Natural killer cell (primary cell): ENCODE results near the gene HELZ. TPM values are rescaled to one million over a fixed set of nuclear protein-coding genes. Genes with fewer than 3 reads are reported as not detected.
A peak's percentile ranks its signal among the peaks of the same experiment; 100 is the strongest.

Experiments used
- ATAC-seq, 3 donors: fragments of 150-1000 bp in 2 of 3; fragments of 200-7000 bp in 1 of 3; cut with Tn5 transposase; 1 replicate in 1 of 3; 2 replicates in 2 of 3; pipeline ENCODE4 v1.10.0; 2021; ENCODE audit warnings: mild to moderate bottlenecking in 2 of 3, moderate library complexity in 2 of 3
- DNase-seq, 2 donors: peaks; one replicate each; pipeline versions ENCODE4 v3.0.0 to v3.0.0-alpha.2; 2013 to 2021; ENCODE audit warnings: mixed read lengths in 1 of 2
- H3K27ac ChIP-seq: one replicate; pipeline ENCODE4 v1.5.1; 2013; ENCODE audit warnings: mild to moderate bottlenecking, low read length
- H3K27me3 ChIP-seq: one replicate; pipeline ENCODE4 v1.6.1; 2013; ENCODE audit warnings: low read length; ENCODE audit not compliant: control insufficient read depth, insufficient read depth
- H3K36me3 ChIP-seq: one replicate; pipeline ENCODE4 v1.6.1; 2013; ENCODE audit warnings: low read length; ENCODE audit not compliant: control insufficient read depth, insufficient read depth
- H3K4me1 ChIP-seq: one replicate; pipeline ENCODE4 v1.6.1; 2013; ENCODE audit warnings: low read length; ENCODE audit not compliant: control insufficient read depth, insufficient read depth
- H3K4me3 ChIP-seq: one replicate; pipeline ENCODE4 v1.5.1; 2013; ENCODE audit warnings: low read length
- H3K9me3 ChIP-seq: one replicate; pipeline ENCODE4 v1.6.1; 2013; ENCODE audit warnings: low read length; ENCODE audit not compliant: control insufficient read depth, insufficient read depth
- H3K27ac Mint-ChIP-seq, 2 donors: one replicate each; pipeline ENCODE4 v1.8.0; 2022; ENCODE audit warnings: mild to moderate bottlenecking in 2 of 2, mixed read lengths in 2 of 2, moderate library complexity in 1 of 2
- H3K27me3 Mint-ChIP-seq, 2 donors: one replicate each; pipeline ENCODE4 v1.8.0; 2022; ENCODE audit warnings: low read depth in 2 of 2, mixed read lengths in 2 of 2
- H3K36me3 Mint-ChIP-seq: one replicate; pipeline ENCODE4 v1.8.0; 2022; ENCODE audit warnings: mixed read lengths
- H3K4me1 Mint-ChIP-seq, 2 donors: one replicate each; pipeline ENCODE4 v1.8.0; 2022; ENCODE audit warnings: mixed read lengths in 2 of 2
- H3K4me3 Mint-ChIP-seq: one replicate; pipeline ENCODE4 v1.8.0; 2022; ENCODE audit warnings: mild to moderate bottlenecking, moderate library complexity, mixed read lengths
- H3K9me3 Mint-ChIP-seq, 2 donors: one replicate each; pipeline ENCODE4 v1.8.0; 2022; ENCODE audit warnings: mixed read lengths in 2 of 2
- WGBS: methylation state at CpG from one replicate; pipeline ENCODE4 v1.1.7; 2013; ENCODE audit warnings: missing lambda C conversion rate; ENCODE audit not compliant: insufficient coverage; 5-methylcytosine and 5-hydroxymethylcytosine counted together
- intact Hi-C: fragments of 100-400 bp; cut with micrococcal nuclease; formaldehyde crosslinking; loops from one replicate; pipeline ENCODE4 v1.14.2; 2022
- total RNA-seq, 4 donors: library from RNA; stranded (reverse); fragments of 120-200 nt in 1 of 4; gene quantifications; one replicate each; pipeline versions ENCODE4 v1.2.3 to v1.2.4, GENCODE V29; 2013 to 2022
- TF ChIP-seq, protein P1 (sequence below): fragments of 200-600 bp; IDR thresholded peaks from one replicate; pipeline ENCODE4 v1.8.0; 2022; ENCODE audit warnings: antibody characterized with exemption

The HELZ gene
- total RNA-seq, 3 donors from 2014 or later (not counting 1 experiment from before 2014, with no cell fraction given) = 274 to 355 (median 292) TPM

GRCh38 chr17:67245694-67246402 lies 852 bp upstream of the HELZ start:
- ATAC-seq (peak in 1 of 3 donors; percentile 1), DNase-seq (peak; percentile 47 to 66)
- intact Hi-C loops = loop anchor here (5.0 to 10.0 kb wide), 5 partner anchors 46 to 1266 kb away; partner anchors contain the start of genes PRKAR1A and PSMD12
- H3K27me3 ChIP-seq = no peaks in the 10 kb centered on the region
- Mint-ChIP-seq H3K4me3 (peak overlapping the region; percentile 94), H3K27ac (peak overlapping the region; percentile 84 to 94), H3K36me3 (no peaks in the 10 kb centered on the region), H3K9me3 (no peaks in the 10 kb centered on the region), H3K4me1 (peaks cover 53% of the 10 kb centered on the region in 2 donors), H3K27me3 (no peaks in the 10 kb centered on the region)
- H3K27ac ChIP-seq = peak overlapping the region; percentile 90
- H3K9me3 ChIP-seq = no peaks in the 10 kb centered on the region
- TF ChIP-seq, protein P1, sequence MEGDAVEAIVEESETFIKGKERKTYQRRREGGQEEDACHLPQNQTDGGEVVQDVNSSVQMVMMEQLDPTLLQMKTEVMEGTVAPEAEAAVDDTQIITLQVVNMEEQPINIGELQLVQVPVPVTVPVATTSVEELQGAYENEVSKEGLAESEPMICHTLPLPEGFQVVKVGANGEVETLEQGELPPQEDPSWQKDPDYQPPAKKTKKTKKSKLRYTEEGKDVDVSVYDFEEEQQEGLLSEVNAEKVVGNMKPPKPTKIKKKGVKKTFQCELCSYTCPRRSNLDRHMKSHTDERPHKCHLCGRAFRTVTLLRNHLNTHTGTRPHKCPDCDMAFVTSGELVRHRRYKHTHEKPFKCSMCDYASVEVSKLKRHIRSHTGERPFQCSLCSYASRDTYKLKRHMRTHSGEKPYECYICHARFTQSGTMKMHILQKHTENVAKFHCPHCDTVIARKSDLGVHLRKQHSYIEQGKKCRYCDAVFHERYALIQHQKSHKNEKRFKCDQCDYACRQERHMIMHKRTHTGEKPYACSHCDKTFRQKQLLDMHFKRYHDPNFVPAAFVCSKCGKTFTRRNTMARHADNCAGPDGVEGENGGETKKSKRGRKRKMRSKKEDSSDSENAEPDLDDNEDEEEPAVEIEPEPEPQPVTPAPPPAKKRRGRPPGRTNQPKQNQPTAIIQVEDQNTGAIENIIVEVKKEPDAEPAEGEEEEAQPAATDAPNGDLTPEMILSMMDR = no peak
- peaks cover 4% of the 10 kb centered on the region for H3K36me3 ChIP-seq
- H3K4me1 ChIP-seq = peaks cover 42% of the 10 kb centered on the region
- under 1% methylated on average over 75 of the region's 75 CpGs for WGBS
- peak overlapping the region; percentile 95 for H3K4me3 ChIP-seq

DNA sequence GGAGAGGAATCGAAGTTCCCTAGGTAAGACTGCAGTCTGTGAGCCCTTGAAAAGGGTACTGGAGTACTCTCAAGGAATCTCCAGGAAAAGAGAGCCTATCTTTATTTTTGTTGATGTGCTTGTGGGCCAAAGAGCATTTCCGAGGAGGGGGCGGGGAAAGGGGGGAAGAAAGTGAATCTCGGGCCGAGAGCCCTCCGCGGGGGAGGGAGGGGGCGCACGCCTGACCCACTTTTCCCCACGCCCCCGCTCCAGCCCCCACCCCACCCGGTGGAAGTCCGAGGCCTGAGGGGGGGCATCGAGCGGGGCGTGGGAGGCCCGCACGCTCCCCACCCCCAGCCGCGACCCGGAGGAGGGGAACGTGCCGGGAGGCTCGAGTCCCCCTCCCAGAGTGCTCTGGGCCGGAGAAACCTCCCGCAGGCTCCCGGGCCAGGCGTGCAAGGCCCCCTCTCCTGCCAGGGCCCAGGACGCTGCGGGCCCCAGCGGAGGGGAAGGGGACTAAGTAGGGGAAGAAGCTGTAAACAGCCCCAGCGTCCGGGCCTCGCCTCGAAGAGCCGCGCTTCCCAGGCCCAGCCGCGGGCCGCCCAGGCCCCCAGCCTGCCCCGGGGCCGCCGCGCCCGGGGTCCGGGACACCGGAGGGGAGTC lies 444 bp downstream of the HELZ start:
- intact Hi-C loops = loop anchor here (5.0 to 10.0 kb wide), 5 partner anchors 48 to 1268 kb away; partner anchors contain the start of genes PRKAR1A and PSMD12
- under 1% methylated on average over 37 of the region's 47 CpGs for WGBS
- Mint-ChIP-seq H3K4me1 (peaks cover 66% of the 10 kb centered on the region in 2 donors), H3K4me3 (peak overlapping the region; percentile 96), H3K9me3 (no peaks in the 10 kb centered on the region), H3K27me3 (no peaks in the 10 kb centered on the region), H3K36me3 (peaks cover under 1% of the 10 kb centered on the region), H3K27ac (peak overlapping the region; percentile 84 to 94)
- no peaks in the 10 kb centered on the region for H3K9me3 ChIP-seq
- peak overlapping the region; percentile 82 for H3K27ac ChIP-seq
- H3K4me3 ChIP-seq = peak overlapping the region; percentile 95
- H3K27me3 ChIP-seq = no peaks in the 10 kb centered on the region
- peak in 1 of 2 donors; percentile 32 for DNase-seq
- H3K4me1 ChIP-seq = peaks cover 42% of the 10 kb centered on the region
- ATAC-seq = peak; percentile 2 to 6 (median 4)
- TF ChIP-seq, protein P1 = no peak
- peaks cover 16% of the 10 kb centered on the region for H3K36me3 ChIP-seq

DNA sequence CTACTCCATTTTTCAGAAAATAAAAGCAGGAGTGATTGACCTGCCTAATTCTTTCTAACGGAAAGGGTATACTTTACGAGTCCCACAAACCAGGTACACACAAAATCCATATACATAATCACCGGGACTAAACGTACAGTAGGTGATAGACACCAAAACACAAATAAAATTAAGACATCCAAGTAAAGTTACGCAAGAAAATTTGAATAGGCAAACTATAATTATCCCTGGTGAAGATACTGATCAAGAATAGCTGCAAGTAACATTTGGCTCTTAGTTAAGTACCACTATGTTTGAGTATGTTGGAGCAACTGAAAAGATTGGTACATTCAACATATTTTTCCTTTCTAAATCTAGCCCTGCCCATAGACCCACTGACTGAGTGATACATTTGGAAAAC lies 1.7 kb downstream of the HELZ start:
- Mint-ChIP-seq H3K27me3 (no peaks in the 10 kb centered on the region), H3K9me3 (no peaks in the 10 kb centered on the region), H3K4me3 (peak overlapping the region; percentile 96), H3K36me3 (peaks cover 10% of the 10 kb centered on the region), H3K27ac (peak overlapping the region; percentile 84 to 94), H3K4me1 (peaks cover 68 to 69% of the 10 kb centered on the region in 2 donors)
- peaks cover 27% of the 10 kb centered on the region for H3K36me3 ChIP-seq
- WGBS = 66% methylated on average over 4 of the region's 5 CpGs
- H3K27ac ChIP-seq = no peak overlapping the region
- H3K4me3 ChIP-seq = no peak overlapping the region
- no peaks in the 10 kb centered on the region for H3K9me3 ChIP-seq
- ATAC-seq = no peak
- intact Hi-C loops = loop anchor here (10.0 kb wide), 1 partner anchor 122 kb away; the partner anchor contains the start of gene PSMD12
- no peaks in the 10 kb centered on the region for H3K27me3 ChIP-seq
- H3K4me1 ChIP-seq = peaks cover 32% of the 10 kb centered on the region
- DNase-seq = no peak
- TF ChIP-seq, protein P1 = no peak
